ENCODE results near the gene SARS1. TPM values are rescaled to one million over a fixed set of nuclear protein-coding genes. Genes with fewer than 3 reads are reported as not detected.

SARS1 gene
- total RNA-seq, 1 experiment from 2014 or later, result 158 TPM

GRCh38 chr1:109201123-109201703 is 12.5 kb upstream of the SARS1 start:
- peak; percentile 87 for DNase-seq
- CTCF ChIA-PET, result interaction anchor here (0.6 to 0.7 kb wide), 7 partner anchors 15 to 184 kb away, joined by 3 to 6 read pairs (median 3); no protein-coding TSS in a partner anchor
- Histone ChIP-seq H3K9me2 (replicated peaks; ENCODE audit: low read length) (no peaks in the 10 kb centered on the region), H3K9ac (ENCODE audit: low read length) (no peak overlapping the region), H3K79me2 (ENCODE audit: low read length) (no peaks in the 10 kb centered on the region), H3K4me3 (ENCODE audit: low read length) (no peak overlapping the region), H3K9me3 (ENCODE audit: low read length) (no peaks in the 10 kb centered on the region), H2AFZ (ENCODE audit: low read length) (no peak overlapping the region), H3K36me3 (ENCODE audit: low read depth, low read length) (no peaks in the 10 kb centered on the region), H3K27me3 (ENCODE audit: low read length) (no peaks in the 10 kb centered on the region), H3K4me2 (ENCODE audit: low read length) (0 out of 2 replicates have a peak overlapping the region, but pooled peaks have one; percentile 1), H3F3A (ENCODE audit: low read length, unreplicated experiment) (no peaks in the 10 kb centered on the region), H3K4me1 (ENCODE audit: insufficient read depth, low read length) (peaks cover 27% of the 10 kb centered on the region), H3K27ac (ENCODE audit: low read length) (no peak overlapping the region), H4K20me1 (ENCODE audit: low read length) (no peaks in the 10 kb centered on the region)
- intact Hi-C loops (cut with micrococcal nuclease), result no loop called here
- BruUV-seq (replicated peaks), result no TSS peak
- POLR2A ChIA-PET (ENCODE audit: unreplicated experiment), result no interaction called here
- peak; percentile 28 for ATAC-seq
- TF ChIP-seq CTCF (conservative IDR thresholded peaks at IDR 0.05; ENCODE audit: low read depth, low read length) (peak; percentile 94), EZH2 (IDR thresholded peaks at IDR 0.05; ENCODE audit: low read length, unreplicated experiment) (no peak)

GRCh38 chr1:109204484-109204883 is 9.2 kb upstream of the SARS1 start:
- H3K27ac ChIP-seq (ENCODE audit: low read length), result no peak overlapping the region
- H3K9me2 ChIP-seq (replicated peaks; ENCODE audit: low read length), result no peaks in the 10 kb centered on the region
- peaks cover 5% of the 10 kb centered on the region; the same call in 1 of the 2 replicates for H3K4me1 ChIP-seq (ENCODE audit: insufficient read depth, low read length)
- H2AFZ ChIP-seq (ENCODE audit: low read length), result no peak overlapping the region
- no peak overlapping the region for H3K4me3 ChIP-seq (ENCODE audit: low read length)
- ChIA-PET POLR2A (ENCODE audit: unreplicated experiment) (no interaction called here), CTCF (no interaction called here)
- BruUV-seq (replicated peaks), result no TSS peak
- ATAC-seq (no peak), DNase-seq (no peak)
- intact Hi-C loops (cut with micrococcal nuclease), result no loop called here
- H3K4me2 ChIP-seq (ENCODE audit: low read length), result no peak overlapping the region
- H3K9ac ChIP-seq (ENCODE audit: low read length), result no peak overlapping the region
- TF ChIP-seq CTCF (conservative IDR thresholded peaks at IDR 0.05; ENCODE audit: low read depth, low read length) (no peak), EZH2phosphoT487 (IDR thresholded peaks at IDR 0.05; ENCODE audit: borderline replicate concordance, low read length) (no peak), EZH2 (IDR thresholded peaks at IDR 0.05; ENCODE audit: low read length, unreplicated experiment) (no peak)
- H3K9me3 ChIP-seq (ENCODE audit: low read length), result no peaks in the 10 kb centered on the region
- H3F3A ChIP-seq (ENCODE audit: low read length, unreplicated experiment), result no peaks in the 10 kb centered on the region
- no peaks in the 10 kb centered on the region for H4K20me1 ChIP-seq (ENCODE audit: low read length)
- no peaks in the 10 kb centered on the region for H3K36me3 ChIP-seq (ENCODE audit: low read depth, low read length)
- H3K27me3 ChIP-seq (ENCODE audit: low read length), result no peaks in the 10 kb centered on the region
- no peaks in the 10 kb centered on the region for H3K79me2 ChIP-seq (ENCODE audit: low read length)

GRCh38 chr1:109206339-109206738 is 7.4 kb upstream of the SARS1 start:
- Histone ChIP-seq H4K20me1 (ENCODE audit: low read length) (no peaks in the 10 kb centered on the region), H3K4me3 (ENCODE audit: low read length) (no peak overlapping the region), H3K79me2 (ENCODE audit: low read length) (no peaks in the 10 kb centered on the region), H2AFZ (ENCODE audit: low read length) (no peak overlapping the region), H3K36me3 (ENCODE audit: low read depth, low read length) (no peaks in the 10 kb centered on the region), H3K9me2 (replicated peaks; ENCODE audit: low read length) (no peaks in the 10 kb centered on the region), H3K4me2 (ENCODE audit: low read length) (no peak overlapping the region), H3K9me3 (ENCODE audit: low read length) (no peaks in the 10 kb centered on the region), H3F3A (ENCODE audit: low read length, unreplicated experiment) (no peaks in the 10 kb centered on the region), H3K27ac (ENCODE audit: low read length) (no peak overlapping the region), H3K4me1 (ENCODE audit: insufficient read depth, low read length) (peaks cover 3% of the 10 kb centered on the region; the same call in 1 of the 2 replicates), H3K9ac (ENCODE audit: low read length) (no peak overlapping the region), H3K27me3 (ENCODE audit: low read length) (no peaks in the 10 kb centered on the region)
- intact Hi-C loops (cut with micrococcal nuclease), result no loop called here
- no TSS peak for BruUV-seq (replicated peaks)
- TF ChIP-seq EZH2phosphoT487 (IDR thresholded peaks at IDR 0.05; ENCODE audit: borderline replicate concordance, low read length) (no peak), CTCF (conservative IDR thresholded peaks at IDR 0.05; ENCODE audit: low read depth, low read length) (no peak), EZH2 (IDR thresholded peaks at IDR 0.05; ENCODE audit: low read length, unreplicated experiment) (no peak)
- DNase-seq (no peak), ATAC-seq (no peak)
- ChIA-PET CTCF (interaction anchor here (0.7 kb wide), 1 partner anchor 195 kb away, joined by 4 read pairs; no protein-coding TSS in a partner anchor), POLR2A (ENCODE audit: unreplicated experiment) (no interaction called here)
